ENCODE measurements around the gene SCARF1.
A peak's percentile ranks its signal among the peaks of the same experiment; 100 is the strongest.

Gene SCARF1

DNA sequence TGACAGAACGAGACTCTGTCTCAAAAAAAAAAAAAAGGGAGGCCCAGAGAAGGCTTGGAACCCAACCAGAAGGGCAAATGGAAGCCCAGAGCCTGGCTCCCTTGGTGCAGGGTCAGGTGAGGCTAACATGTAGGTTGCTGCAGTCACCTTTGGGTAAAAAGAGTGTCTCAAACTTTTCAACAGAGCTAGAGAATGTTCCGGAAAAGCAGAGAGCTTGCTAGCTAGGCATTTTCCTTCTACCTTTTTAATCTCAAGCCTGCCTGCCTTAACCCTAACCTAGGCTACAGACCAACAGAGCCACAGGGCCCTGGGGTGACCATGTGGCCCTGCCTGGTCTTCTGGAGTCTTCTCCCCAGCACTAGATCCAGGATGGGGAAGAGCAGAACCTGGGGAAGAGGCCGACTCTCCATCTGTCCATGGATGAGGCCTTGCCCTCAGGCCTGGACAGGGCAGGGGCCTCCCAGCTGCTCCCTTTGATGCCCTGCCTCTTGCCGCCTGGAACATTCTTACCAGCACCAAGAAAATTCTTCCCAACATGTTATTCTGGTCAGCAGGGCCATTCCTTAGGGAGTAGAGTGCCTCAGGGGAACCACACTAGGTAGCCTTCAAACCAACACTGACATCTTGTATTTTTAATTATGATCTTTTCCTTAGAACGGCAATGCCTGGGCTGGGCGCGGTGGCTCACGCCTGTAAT, 47.0 kb downstream of the SCARF1 start:
- FAIRE-seq (no peak), DNase-seq (ENCODE audit: low spot score) (no peak)

DNA sequence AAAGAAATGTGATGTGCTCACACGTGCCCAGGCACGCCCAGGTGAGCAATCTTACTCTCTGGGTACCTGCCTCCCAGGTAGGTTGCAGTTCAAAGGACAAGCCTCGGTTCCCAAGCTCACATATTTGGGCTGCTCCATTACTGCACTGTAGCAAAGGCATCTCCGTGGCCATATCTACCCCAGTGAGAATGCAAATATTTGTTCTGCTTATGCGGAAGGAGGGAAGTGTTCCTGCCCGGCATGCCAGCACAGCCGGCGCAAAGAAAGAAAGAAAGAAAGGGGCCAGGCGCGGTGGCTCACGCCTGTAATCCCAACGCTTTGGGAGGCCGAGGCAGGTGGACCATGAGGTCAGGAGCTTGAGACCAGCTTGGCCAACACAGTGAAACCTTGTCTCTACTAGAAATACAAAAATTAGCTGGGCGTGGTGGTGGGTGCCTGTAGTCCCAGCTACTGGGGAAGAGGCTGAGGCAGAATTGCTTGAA, 47.6 kb downstream of the SCARF1 start:
- DNase-seq (ENCODE audit: low spot score), result no peak
- FAIRE-seq, result no peak

DNA sequence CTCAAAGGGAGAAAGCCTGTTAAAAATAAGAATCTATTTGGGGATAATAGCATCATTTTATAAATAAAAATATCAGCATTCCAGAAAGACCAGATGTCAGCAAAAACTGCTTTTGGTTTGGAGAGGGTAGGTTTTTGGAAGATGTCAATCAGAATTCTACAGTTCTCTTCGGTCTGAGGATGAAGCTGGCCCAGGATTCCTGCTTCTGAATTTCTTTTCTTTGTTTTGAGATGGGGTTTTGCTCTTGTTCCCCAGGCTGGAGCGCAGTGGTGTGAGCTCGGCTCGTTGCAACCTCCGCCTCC, 52.0 kb downstream of the SCARF1 start:
- FAIRE-seq (no peak), DNase-seq (ENCODE audit: low spot score) (no peak)

DNA sequence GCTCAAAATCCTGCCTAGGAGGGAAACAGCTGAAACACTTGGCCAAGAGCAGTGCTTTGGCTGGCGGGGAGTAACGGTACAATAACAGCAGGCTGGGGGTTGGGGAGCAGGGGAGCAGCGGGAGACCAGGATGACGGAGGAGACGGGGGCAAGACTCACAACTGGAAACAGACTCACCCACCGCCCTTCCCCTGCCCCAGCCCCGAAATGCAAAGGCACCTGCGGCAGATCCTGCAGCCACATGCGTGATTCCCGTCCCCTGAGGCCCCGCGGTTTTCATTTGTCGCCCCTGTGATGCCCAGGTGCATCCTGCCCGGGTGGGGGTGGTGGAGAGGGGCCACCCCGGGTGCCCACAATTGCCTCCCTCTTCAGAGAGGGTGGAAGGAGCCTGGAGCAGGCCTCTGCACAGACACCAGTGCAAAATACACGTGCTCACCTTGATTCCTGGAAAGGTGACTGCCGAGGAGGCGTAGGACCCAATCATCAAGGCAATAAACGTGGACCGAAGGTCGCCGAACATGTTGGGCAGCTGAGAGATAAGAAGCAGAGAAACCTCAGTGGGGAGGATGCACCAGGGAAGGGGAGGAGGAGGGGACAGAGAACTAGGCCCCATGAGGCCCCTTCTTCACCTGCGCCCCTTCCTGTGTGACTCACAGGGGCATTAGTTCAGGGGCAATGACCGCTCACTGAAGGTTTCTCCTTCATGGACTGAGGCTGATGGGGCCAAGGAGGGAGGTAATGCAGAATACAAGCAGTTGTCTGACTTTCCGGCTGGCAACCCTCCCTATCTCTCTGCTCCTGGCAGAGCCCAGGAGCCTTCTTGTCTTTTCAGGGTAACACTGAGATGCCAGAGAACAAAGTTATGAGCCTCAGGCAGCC, 52.5 kb downstream of the SCARF1 start:
- no peak for FAIRE-seq
- no peak for DNase-seq (ENCODE audit: low spot score)

DNA sequence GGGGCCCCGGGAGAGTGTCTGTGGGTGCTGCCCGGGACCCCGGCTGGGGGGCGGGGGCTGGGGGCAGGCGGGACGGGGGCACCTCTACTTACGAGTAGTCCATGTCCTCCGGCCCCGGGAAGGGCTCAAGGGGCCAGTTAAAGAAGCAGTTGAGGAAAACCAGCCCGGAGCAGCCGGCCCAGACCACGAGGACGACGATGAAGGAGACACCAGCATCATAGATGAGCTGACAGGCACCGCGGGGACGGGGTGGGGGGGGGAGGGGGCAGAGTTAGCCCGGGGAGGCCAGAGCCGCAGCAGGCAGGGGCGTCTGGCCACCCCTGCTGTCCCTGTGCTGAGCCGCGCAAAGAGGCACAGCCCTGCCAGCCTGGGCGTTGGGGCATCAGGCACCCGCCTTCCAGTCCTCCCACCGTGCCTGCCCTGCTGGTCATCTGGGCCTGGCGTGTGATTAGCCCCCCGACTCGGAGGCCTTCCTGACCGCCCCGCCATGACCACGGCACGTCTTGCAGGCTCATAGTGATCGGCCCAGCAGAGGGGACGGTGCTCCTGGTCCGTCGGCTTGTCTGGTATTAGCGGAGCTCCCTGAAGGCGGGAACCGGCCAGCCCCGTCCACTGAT, 54.0 kb downstream of the SCARF1 start:
- no peak for DNase-seq (ENCODE audit: low spot score)
- FAIRE-seq, result no peak

DNA sequence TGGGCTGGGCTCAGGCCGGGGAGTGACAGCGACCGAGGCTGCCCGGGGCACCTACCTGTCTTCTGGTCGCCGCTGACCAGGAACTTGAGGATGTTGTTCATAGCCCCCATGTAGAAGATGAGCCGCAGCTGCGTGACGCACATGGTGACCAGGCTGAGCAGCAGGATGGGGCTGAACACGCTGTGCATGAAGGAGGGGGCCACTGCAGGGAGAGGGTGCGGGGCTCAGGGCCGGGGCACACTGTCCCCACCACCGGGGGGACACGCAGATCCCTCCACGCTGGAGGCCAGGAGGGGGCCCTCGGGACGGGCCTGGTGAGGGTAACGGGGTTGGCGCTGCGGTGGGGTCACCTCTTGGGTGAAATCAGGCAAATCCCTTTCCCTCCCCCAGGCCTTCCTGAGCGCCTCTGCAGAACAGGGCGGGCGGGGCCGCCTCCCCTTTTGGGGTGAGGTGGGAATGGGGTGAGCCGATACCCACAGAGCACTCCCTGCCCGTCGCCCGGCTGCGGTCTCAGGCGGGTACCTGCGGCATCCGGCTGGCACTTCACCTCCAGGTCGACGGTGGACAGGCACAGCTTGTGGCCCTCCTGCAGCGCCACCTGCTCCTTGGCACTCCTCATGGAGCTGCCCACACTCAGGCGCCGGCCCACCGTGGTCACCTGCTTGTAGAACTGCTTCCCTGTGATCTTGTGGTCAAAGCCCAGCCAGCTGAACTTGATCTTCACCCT, 54.6 kb downstream of the SCARF1 start:
- DNase-seq (ENCODE audit: low spot score), result no peak
- no peak for FAIRE-seq

DNA sequence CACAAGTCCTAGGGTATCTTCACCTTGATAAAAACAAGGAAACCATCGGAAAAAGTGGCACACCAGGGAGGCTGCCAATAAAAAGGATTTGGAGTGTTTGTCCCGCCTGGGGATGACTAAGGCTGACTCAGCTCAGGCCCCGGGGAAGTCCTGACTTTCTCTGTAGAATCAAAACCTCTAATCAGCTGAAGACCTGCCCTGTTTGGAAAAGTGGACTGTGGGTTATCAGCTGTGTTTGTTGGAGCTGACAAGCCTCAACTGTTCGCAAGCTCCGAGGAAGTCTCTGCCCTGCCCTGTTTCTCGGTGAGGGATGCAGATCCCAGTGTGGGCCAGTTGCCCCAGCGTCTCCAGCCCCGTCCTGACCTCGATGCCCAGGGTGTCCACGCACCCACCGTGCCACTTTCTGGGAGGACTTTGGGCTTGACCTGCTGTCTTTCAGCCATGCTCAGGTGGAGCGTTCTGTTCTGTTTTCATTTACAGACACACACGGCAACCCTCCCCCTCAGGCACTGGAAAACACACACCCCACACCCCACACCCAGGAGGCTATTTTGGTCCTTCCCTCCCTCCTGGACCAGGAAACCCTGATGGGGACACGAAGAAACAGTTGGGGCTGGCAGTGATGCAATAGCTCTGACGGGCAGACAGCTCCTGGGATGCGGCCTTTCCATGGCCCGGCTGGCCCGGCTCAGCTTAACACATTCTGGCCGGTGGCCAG, 55.3 kb downstream of the SCARF1 start:
- DNase-seq (ENCODE audit: low spot score) (peak; percentile 88), FAIRE-seq (no peak)

DNA sequence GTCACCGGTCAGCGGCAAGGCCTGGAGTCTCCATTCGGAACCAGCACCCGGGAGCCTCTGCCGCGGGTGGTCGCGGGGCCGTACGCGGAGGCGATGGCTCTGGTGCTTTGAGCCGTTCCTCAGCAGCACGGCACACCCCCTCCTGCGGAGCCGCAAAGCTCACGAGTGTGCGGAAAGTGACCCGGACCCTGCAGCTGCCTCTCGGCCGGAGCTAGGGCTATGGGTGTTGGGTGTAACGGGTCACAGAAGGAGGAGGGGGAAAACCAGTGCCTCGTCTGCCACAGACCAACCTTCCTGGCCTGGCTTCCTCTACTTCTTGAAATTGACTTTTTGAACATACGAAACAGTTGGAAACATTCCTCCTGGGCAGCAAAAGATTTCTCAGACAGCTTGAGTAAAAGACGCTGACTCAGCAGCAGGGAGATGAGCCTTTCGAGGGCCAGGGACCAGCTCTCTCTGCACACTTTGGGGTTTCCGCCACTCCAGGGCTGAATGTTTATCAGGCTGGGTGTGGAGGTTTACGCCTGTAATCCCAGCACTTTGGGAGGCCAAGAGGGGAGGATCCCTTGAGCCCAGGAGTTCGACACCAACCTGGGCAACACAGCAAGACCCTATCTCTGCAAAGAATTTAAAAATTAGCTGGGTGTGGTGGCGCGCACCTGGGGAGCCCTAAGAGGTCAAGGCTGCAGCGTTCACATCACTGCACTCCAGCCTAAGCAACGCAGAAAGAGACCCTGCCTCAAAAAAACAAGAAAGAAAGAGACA, 56.5 kb downstream of the SCARF1 start:
- DNase-seq (ENCODE audit: low spot score) (no peak), FAIRE-seq (no peak)

DNA sequence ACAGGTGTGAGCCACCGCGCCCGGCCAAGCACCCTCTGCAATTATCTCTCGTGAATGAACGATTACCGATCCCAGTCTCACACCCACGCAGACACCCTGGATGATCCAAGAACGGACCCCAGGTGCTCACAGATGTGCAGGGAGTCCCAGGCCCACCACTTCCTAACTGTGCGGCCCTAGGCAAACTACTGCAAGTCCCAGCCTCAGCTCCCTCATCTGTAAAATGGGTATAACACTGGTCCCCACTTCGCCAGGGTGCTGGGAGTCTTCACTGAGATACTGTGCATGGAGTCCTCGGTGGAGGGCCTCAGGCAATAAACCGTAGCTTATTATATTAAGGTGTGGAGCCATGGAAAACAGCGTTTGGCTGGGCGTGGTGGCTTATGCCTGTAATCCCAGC, 61.4 kb downstream of the SCARF1 start:
- DNase-seq (ENCODE audit: low spot score) (no peak), FAIRE-seq (no peak)

All from urothelium cell line (cell line).